ENCODE measurements around the gene NUCKS1.

NUCKS1 gene

GRCh38 chr1:205786601-205787000 is 36.6 kb upstream of the NUCKS1 start:
- Histone ChIP-seq H4K8ac (ENCODE audit: low read depth, low read length) (no peak overlapping the region), H2BK5ac (ENCODE audit: low read length) (no peak overlapping the region), H2BK15ac (ENCODE audit: low read length) (no peak overlapping the region), H2AFZ (ENCODE audit: low read length) (no peak overlapping the region), H4K91ac (ENCODE audit: low read depth, low read length, poor library complexity) (no peak overlapping the region), H2BK120ac (ENCODE audit: low read depth, low read length) (no peak overlapping the region), H3K36me3 (replicated peaks in 1 of 2; ENCODE audit: control insufficient read depth in 2 of 2, insufficient read depth in 2 of 2, low read length in 2 of 2) (peaks cover 3 to 18% of the 10 kb centered on the region in 2 donors), H3K27ac (replicated peaks; ENCODE audit: low read length) (no peak overlapping the region), H3K79me1 (ENCODE audit: low read depth, low read length) (no peaks in the 10 kb centered on the region), H3K4me2 (ENCODE audit: insufficient read depth, low read length, poor library complexity, severe bottlenecking) (no peak overlapping the region), H3K9me3 (replicated peaks in 1 of 2; ENCODE audit: control insufficient read depth in 2 of 2, insufficient read depth in 1 of 2, low read depth in 1 of 2, low read length in 2 of 2) (no peaks in the 10 kb centered on the region), H3K4me3 (ENCODE audit: low read length in 2 of 2) (no peak overlapping the region), H3K4ac (ENCODE audit: low read length) (no peak overlapping the region), H3K27me3 (ENCODE audit: control insufficient read depth in 3 of 3, insufficient read depth in 3 of 3, low read depth in 1 of 3, low read length in 3 of 3) (no peaks in the 10 kb centered on the region), H3K4me1 (ENCODE audit: control insufficient read depth in 2 of 2, insufficient read depth in 1 of 2, low read depth in 1 of 2, low read length in 2 of 2) (peaks cover 4 to 5% of the 10 kb centered on the region in 2 donors), H3K14ac (ENCODE audit: low read length) (no peak overlapping the region), H2BK12ac (ENCODE audit: low read length) (no peak overlapping the region), H3K23ac (ENCODE audit: low read depth, low read length, poor library complexity) (no peak overlapping the region), H3K18ac (ENCODE audit: low read length) (no peak overlapping the region), H2AK5ac (ENCODE audit: low read depth, low read length) (no peak overlapping the region), H3K9ac (ENCODE audit: low read depth, low read length, poor library complexity) (no peak overlapping the region)
- DNase-seq (ENCODE audit: low spot score): no peak
- WGBS, 2 donors (ENCODE audit: extremely low coverage in 2 of 2, insufficient read length in 2 of 2, insufficient replicate concordance in 1 of 2): no CpG with 5 or more reads among the region's 4 CpGs

DNA sequence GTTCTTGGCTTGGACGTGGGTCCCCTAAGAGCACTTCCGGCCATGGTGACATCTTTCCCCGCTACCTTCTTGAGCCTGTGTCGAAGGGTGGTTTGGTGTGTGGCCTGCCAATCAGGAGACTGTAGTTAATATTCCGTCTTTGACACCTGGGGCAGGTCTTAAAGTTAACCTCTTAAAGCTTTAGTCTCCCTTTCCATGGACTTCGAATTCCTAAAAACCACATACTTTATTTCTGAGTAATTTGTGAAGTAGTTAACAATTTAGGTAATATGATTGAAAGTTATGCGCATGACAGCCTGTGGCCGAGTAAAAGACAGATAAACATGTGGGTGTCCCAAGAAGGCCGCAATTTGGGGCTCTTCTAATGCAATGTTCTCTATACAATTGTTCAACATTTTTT is 35.5 kb upstream of the NUCKS1 start:
- no peak for DNase-seq (ENCODE audit: low spot score)
- Histone ChIP-seq H3K9ac (ENCODE audit: low read depth, low read length, poor library complexity) (no peak overlapping the region), H2BK5ac (ENCODE audit: low read length) (no peak overlapping the region), H4K91ac (ENCODE audit: low read depth, low read length, poor library complexity) (no peak overlapping the region), H3K36me3 (replicated peaks in 1 of 2; ENCODE audit: control insufficient read depth in 2 of 2, insufficient read depth in 2 of 2, low read length in 2 of 2) (peaks cover 0 to 8% of the 10 kb centered on the region in 2 donors), H3K14ac (ENCODE audit: low read length) (no peak overlapping the region), H2BK15ac (ENCODE audit: low read length) (no peak overlapping the region), H4K8ac (ENCODE audit: low read depth, low read length) (no peak overlapping the region), H3K27me3 (ENCODE audit: control insufficient read depth in 3 of 3, insufficient read depth in 3 of 3, low read depth in 1 of 3, low read length in 3 of 3) (no peaks in the 10 kb centered on the region), H3K79me1 (ENCODE audit: low read depth, low read length) (no peaks in the 10 kb centered on the region), H2AK5ac (ENCODE audit: low read depth, low read length) (no peak overlapping the region), H3K4me1 (ENCODE audit: control insufficient read depth in 2 of 2, insufficient read depth in 1 of 2, low read depth in 1 of 2, low read length in 2 of 2) (peaks cover 4 to 5% of the 10 kb centered on the region in 2 donors), H3K4ac (ENCODE audit: low read length) (no peak overlapping the region), H3K4me3 (ENCODE audit: low read length in 2 of 2) (no peak overlapping the region), H2BK120ac (ENCODE audit: low read depth, low read length) (no peak overlapping the region), H3K9me3 (replicated peaks in 1 of 2; ENCODE audit: control insufficient read depth in 2 of 2, insufficient read depth in 1 of 2, low read depth in 1 of 2, low read length in 2 of 2) (no peaks in the 10 kb centered on the region), H2BK12ac (ENCODE audit: low read length) (no peak overlapping the region), H2AFZ (ENCODE audit: low read length) (no peak overlapping the region), H3K4me2 (ENCODE audit: insufficient read depth, low read length, poor library complexity, severe bottlenecking) (no peak overlapping the region), H3K23ac (ENCODE audit: low read depth, low read length, poor library complexity) (no peak overlapping the region), H3K27ac (replicated peaks; ENCODE audit: low read length) (no peak overlapping the region), H3K18ac (ENCODE audit: low read length) (no peak overlapping the region)
- WGBS, 2 donors (ENCODE audit: extremely low coverage in 2 of 2, insufficient read length in 2 of 2, insufficient replicate concordance in 1 of 2): no CpG with 5 or more reads among the region's 9 CpGs

DNA sequence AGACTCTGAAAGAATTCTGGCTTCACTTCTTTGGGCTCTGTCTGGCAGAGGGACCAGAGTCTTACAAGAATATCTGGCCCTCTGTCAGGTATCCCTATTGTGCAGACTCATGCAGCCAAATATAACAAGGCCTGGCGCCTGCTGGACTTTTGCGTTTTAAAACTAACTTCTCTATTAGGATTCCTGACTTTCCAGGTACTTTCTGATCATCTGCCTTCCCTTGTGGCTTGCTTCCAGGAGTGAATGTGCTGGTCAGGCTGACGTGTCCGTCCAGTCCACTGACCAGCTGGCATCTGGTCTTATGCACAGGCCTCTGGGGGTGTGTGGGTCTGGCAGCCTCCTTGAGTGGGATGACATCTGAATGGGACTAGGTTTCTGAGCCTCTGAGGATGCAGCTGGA is 33.9 kb upstream of the NUCKS1 start:
- H3K9ac ChIP-seq (ENCODE audit: low read depth, low read length, poor library complexity): no peak overlapping the region
- no peaks in the 10 kb centered on the region for H3K36me3 ChIP-seq (replicated peaks in 1 of 2; ENCODE audit: control insufficient read depth in 2 of 2, insufficient read depth in 2 of 2, low read length in 2 of 2)
- no CpG with 5 or more reads among the region's 4 CpGs for WGBS, 2 donors (ENCODE audit: extremely low coverage in 2 of 2, insufficient read length in 2 of 2, insufficient replicate concordance in 1 of 2)
- H2BK12ac ChIP-seq (ENCODE audit: low read length): no peak overlapping the region
- H3K4ac ChIP-seq (ENCODE audit: low read length): no peak overlapping the region
- no peak overlapping the region for H3K18ac ChIP-seq (ENCODE audit: low read length)
- no peak overlapping the region for H2AK5ac ChIP-seq (ENCODE audit: low read depth, low read length)
- no peak overlapping the region for H2BK5ac ChIP-seq (ENCODE audit: low read length)
- H4K91ac ChIP-seq (ENCODE audit: low read depth, low read length, poor library complexity): no peak overlapping the region
- no peak overlapping the region for H2AFZ ChIP-seq (ENCODE audit: low read length)
- H2BK120ac ChIP-seq (ENCODE audit: low read depth, low read length): no peak overlapping the region
- H2BK15ac ChIP-seq (ENCODE audit: low read length): no peak overlapping the region
- no peak overlapping the region for H3K4me2 ChIP-seq (ENCODE audit: insufficient read depth, low read length, poor library complexity, severe bottlenecking)
- H3K9me3 ChIP-seq (replicated peaks in 1 of 2; ENCODE audit: control insufficient read depth in 2 of 2, insufficient read depth in 1 of 2, low read depth in 1 of 2, low read length in 2 of 2): no peaks in the 10 kb centered on the region
- no peak overlapping the region for H3K27ac ChIP-seq (replicated peaks; ENCODE audit: low read length)
- H3K23ac ChIP-seq (ENCODE audit: low read depth, low read length, poor library complexity): no peak overlapping the region
- no peak overlapping the region for H3K4me3 ChIP-seq (ENCODE audit: low read length in 2 of 2)
- DNase-seq (ENCODE audit: low spot score): no peak
- H3K4me1 ChIP-seq (ENCODE audit: control insufficient read depth in 2 of 2, insufficient read depth in 1 of 2, low read depth in 1 of 2, low read length in 2 of 2): peaks cover 4 to 5% of the 10 kb centered on the region in 2 donors
- H3K14ac ChIP-seq (ENCODE audit: low read length): no peak overlapping the region
- no peak overlapping the region for H4K8ac ChIP-seq (ENCODE audit: low read depth, low read length)
- H3K27me3 ChIP-seq (ENCODE audit: control insufficient read depth in 3 of 3, insufficient read depth in 3 of 3, low read depth in 1 of 3, low read length in 3 of 3): no peaks in the 10 kb centered on the region
- H3K79me1 ChIP-seq (ENCODE audit: low read depth, low read length): no peaks in the 10 kb centered on the region

GRCh38 chr1:205783433-205783795 is 33.4 kb upstream of the NUCKS1 start:
- Histone ChIP-seq H2BK12ac (ENCODE audit: low read length) (no peak overlapping the region), H3K4me3 (ENCODE audit: low read length in 2 of 2) (no peak overlapping the region), H3K9ac (ENCODE audit: low read depth, low read length, poor library complexity) (no peak overlapping the region), H3K27me3 (ENCODE audit: control insufficient read depth in 3 of 3, insufficient read depth in 3 of 3, low read depth in 1 of 3, low read length in 3 of 3) (no peaks in the 10 kb centered on the region), H3K79me1 (ENCODE audit: low read depth, low read length) (no peaks in the 10 kb centered on the region), H2BK5ac (ENCODE audit: low read length) (no peak overlapping the region), H4K91ac (ENCODE audit: low read depth, low read length, poor library complexity) (no peak overlapping the region), H3K4me1 (ENCODE audit: control insufficient read depth in 2 of 2, insufficient read depth in 1 of 2, low read depth in 1 of 2, low read length in 2 of 2) (peaks cover 4 to 5% of the 10 kb centered on the region in 2 donors), H3K9me3 (replicated peaks in 1 of 2; ENCODE audit: control insufficient read depth in 2 of 2, insufficient read depth in 1 of 2, low read depth in 1 of 2, low read length in 2 of 2) (no peaks in the 10 kb centered on the region), H3K36me3 (replicated peaks in 1 of 2; ENCODE audit: control insufficient read depth in 2 of 2, insufficient read depth in 2 of 2, low read length in 2 of 2) (no peaks in the 10 kb centered on the region), H3K4me2 (ENCODE audit: insufficient read depth, low read length, poor library complexity, severe bottlenecking) (no peak overlapping the region), H2BK120ac (ENCODE audit: low read depth, low read length) (no peak overlapping the region), H3K23ac (ENCODE audit: low read depth, low read length, poor library complexity) (no peak overlapping the region), H2AFZ (ENCODE audit: low read length) (no peak overlapping the region), H3K14ac (ENCODE audit: low read length) (no peak overlapping the region), H4K8ac (ENCODE audit: low read depth, low read length) (no peak overlapping the region), H3K18ac (ENCODE audit: low read length) (no peak overlapping the region), H2BK15ac (ENCODE audit: low read length) (no peak overlapping the region), H3K27ac (replicated peaks; ENCODE audit: low read length) (no peak overlapping the region), H2AK5ac (ENCODE audit: low read depth, low read length) (no peak overlapping the region), H3K4ac (ENCODE audit: low read length) (no peak overlapping the region)
- no peak for DNase-seq (ENCODE audit: low spot score)
